GM18519 (cell line): Measurements from ENCODE around the gene BTF3.
"Not testable (repeated sequence)": the region's sequence is repeated elsewhere in the genome, so short reads cannot be mapped to it uniquely, and the experiment has no call there.

Experiments used
- ATAC-seq: cut with Tn5 transposase; IDR thresholded peaks from one replicate; pipeline ENCODE4 v1.9.1; 2021; ENCODE audit warnings: mild to moderate bottlenecking, moderate library complexity; ENCODE audit not compliant: unreplicated experiment, low FRiP score

The BTF3 gene

GRCh38 chr5:73484511-73484910 lies 13.7 kb upstream of the BTF3 start:
- ATAC-seq, result no peak

GRCh38 chr5:73485715-73486114 lies 12.5 kb upstream of the BTF3 start:
- ATAC-seq, result no peak

- no peak for ATAC-seq
These were observed 11.9 kb upstream of the BTF3 start for GRCh38 chr5:73486119-73486899.

DNA sequence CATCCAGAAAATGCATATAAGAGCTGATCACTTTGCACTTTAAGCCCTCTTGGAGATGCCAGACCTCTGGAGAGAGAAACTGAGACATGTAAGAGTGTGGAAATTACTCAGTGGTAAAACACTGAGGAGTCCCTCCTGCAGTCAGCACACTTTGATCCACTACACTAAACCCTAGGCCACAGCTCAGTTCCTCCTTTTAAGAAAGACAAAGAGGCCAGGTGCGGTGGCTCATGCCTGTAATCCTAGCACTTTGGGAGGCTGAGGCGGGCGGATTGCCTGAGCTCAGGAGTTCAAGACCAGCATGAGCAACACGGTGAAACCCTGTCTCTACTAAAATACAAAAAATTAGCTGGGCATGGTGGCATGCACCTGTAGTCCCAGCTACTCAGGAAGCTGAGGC lies 11.0 kb upstream of the BTF3 start:
- ATAC-seq, result not testable (repeated sequence)

DNA sequence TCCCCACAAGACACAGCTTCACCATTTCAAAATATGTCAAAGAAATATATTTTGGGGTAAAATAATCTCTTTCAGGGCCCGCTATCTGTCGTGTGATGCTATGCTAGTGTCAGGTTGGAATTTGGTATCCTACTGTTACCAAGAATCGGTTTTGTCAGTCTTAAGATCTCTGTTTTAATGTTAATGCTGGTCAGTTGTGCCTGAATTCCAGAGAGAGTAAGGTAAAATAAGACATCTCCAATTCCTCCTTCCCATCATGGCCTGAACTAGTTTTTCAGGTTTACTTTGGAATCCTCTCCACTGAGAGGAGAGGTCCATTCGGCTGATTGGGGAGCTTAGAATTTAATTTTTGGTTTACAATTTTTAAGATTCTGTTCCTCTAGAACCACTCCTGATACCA lies 10.4 kb upstream of the BTF3 start:
- no peak for ATAC-seq

GRCh38 chr5:73488806-73489205 lies 9.4 kb upstream of the BTF3 start:
- ATAC-seq, result no peak

DNA sequence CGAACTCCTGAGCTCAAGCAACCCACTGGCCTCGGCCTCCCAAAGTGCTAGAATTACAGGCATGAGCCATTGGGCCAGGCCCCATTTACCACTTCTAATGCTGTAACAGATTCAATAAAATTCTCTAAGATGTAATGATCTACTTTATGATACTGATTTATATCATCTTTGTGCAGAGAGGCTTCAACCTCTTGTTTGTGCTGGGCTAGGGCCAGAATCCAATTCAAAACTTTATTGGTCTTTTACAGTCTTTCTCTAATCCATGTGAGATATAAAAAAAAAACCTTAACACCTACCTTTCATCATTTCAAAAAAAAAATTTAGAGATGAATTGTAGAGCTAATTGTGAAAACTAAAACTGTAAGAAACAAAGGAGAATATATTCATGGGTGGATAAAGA lies 8.2 kb upstream of the BTF3 start:
- no peak for ATAC-seq

DNA sequence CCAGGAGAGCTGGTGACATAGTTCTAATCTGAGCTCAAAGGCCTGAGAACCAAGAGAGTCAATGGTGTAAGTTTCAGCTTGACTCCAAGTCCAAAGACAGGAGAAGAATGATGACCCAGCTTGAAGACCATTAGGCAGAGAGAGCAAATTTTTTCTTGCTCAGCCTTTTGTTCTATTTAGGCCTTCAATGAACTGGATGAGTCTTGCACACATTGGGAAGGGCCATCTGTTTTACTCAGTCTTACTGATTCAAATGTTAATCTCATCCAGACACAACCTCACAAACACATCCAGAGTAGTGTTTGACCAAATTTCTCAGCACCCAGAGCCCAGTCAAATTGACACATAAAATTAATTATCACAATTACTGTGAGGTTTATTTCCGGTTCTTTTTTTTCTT lies 7.1 kb upstream of the BTF3 start:
- no peak for ATAC-seq

DNA sequence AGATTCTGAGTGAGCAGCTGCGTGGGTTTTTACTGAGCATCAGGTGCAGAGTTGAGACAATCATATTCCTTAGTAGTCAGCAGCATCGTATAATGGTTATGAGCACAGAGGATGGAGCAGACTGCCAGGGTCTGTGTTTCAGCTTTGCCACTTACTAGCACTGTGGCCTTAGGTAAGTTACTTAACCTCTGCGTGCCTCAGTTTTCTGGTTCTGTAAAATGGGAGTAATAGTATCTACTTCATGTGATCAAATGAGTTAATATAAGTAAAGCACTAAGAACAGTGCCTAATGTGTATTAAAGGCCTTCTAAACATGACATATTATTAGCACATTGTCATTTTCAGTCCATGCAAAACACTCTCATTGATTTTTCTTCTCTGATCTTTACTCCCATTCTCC lies 4.8 kb upstream of the BTF3 start:
- ATAC-seq, result no peak

GRCh38 chr5:73494721-73495120 lies 3.5 kb upstream of the BTF3 start:
- ATAC-seq, result no peak

- no peak for ATAC-seq
These were observed 2.4 kb upstream of the BTF3 start for GRCh38 chr5:73495772-73496335.

DNA sequence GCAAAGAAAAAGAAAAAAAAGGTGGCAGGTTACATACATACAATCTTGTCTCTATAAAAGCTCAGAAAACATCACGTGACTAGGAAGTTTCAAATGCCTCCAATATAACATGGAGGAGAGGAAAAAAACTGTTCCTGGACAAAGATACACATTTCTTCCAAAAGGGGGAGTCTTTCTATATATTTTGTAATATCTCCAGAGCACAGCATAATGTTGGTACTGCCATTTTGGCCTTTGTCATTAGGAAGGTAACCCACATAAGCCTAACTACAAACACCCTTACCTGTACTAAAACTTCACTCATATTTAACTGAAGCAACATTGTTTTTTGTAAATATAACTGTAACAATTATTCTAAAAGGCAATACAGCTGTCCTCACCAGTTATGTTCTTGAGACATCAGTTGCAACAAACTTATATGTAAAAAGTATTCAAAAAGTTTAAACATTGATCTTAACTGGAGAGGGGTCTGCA lies 1.2 kb upstream of the BTF3 start:
- ATAC-seq, result no peak

DNA sequence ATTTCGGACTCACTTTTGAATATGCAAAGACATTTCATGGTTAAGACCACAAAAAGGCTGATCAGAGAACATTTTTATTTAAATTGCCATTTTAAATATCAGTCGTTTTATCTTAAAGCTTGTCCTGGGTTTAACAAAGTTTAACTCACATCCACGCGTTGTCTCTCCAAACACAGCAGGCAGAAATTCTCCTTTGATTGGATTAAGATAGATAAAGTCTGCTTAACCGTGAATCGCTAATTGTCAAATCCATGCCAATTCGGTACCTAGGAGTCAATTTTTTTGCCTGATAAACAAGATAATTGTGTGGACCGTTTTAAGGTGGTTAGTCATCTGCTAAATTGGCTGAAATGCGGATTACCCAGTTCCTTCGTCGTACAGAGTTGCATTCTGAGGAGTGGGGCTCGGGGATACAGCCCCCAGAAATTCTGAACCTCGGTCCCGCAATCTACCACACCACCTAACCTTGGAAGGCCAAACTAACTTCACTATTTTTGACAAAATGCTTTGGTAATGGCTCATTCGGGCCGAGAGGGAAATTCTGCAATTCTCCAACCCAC lies 665 bp upstream of the BTF3 start:
- ATAC-seq, result no peak

- ATAC-seq, result no peak
These were observed 945 bp downstream of the BTF3 start for GRCh38 chr5:73499187-73499586.

DNA sequence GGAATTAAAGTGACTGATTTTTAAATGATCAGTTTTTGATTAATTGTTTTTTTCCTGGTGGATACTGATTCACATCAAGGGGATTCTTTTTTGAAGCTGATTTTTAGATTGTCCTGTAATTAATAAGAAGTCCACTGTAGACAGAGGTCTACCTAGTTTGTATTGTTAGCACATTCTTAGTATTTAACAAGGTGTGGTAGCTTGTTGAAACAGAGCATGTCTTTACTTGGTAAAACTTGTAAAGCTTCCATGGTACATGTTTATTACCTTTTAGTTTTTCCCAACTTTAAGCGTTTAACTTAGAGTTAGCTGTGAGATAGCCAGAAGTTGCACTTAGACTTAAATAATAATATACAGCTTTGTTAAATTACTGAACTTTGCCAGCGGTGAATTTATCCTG lies 1.5 kb downstream of the BTF3 start:
- no peak for ATAC-seq

GRCh38 chr5:73501406-73501805 lies 3.2 kb downstream of the BTF3 start:
- no peak for ATAC-seq

GRCh38 chr5:73506459-73506955 lies 8.3 kb downstream of the BTF3 start:
- no peak for ATAC-seq

DNA sequence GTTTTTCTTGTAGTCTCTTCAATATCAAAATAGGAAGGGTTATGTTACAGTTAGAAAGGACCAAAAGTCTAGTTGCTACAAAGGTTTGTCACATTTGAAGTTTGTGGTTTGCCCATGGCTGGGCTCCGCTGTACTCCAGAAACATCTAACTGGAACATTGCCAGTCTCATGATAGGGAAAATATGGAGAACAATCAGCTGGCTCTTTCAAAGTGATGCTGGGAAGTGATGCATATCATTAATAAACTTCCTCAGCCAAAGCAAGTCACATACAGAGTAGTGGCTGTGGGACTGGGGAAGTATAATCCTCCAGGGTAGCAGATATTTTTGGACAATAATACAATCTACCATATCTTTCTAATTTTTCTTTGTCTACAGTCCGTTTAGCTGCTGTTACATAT lies 8.8 kb downstream of the BTF3 start:
- no peak for ATAC-seq

- ATAC-seq, result not testable (repeated sequence)
These were observed 10.3 kb downstream of the BTF3 start for GRCh38 chr5:73508521-73508920.

- ATAC-seq, result no peak
These were observed 15.8 kb downstream of the BTF3 start for GRCh38 chr5:73513996-73514395.

GRCh38 chr5:73514418-73514817 lies 16.2 kb downstream of the BTF3 start:
- ATAC-seq, result no peak

DNA sequence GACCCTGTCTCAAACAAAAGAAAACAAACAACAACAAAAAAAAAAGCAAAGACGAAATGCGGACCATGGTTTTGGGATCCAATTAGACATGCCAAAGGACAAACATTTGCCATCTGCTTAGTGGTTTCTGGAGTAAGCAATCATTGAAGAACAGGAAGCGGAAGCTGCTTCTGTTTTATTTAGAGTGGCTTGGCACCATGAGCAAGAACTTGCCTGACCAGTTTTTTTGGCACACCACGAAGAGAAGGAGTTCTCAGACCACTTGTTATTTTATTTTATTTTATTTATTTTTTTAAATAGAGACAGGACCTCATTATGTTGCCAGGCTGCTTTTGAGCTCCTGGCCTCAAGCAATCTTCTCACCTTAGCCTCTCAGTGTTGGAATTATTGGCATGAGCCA lies 17.0 kb downstream of the BTF3 start:
- ATAC-seq, result no peak
